BLaER1 treated with 17β-estradiol and CSF1 and Interleukin-3, amounts not matched to agents 10 nM and 100 nM (cell line): ENCODE data around the gene SH3TC1.

Experiments
- H3K27ac ChIP-seq, 11 experiments: shearing (Covaris generic); formaldehyde crosslinking; 2 replicates each; pipeline ENCODE4 v1.8.1; 2022
- H3K27me3 ChIP-seq, 11 experiments: shearing (Covaris generic); formaldehyde crosslinking; 2 replicates each; pipeline ENCODE4 v1.8.1; 2022
- H3K36me3 ChIP-seq, 11 experiments: shearing (Covaris generic); formaldehyde crosslinking; 2 replicates each; pipeline ENCODE4 v1.8.1; 2022
- H3K4me1 ChIP-seq, 10 experiments: shearing (Covaris generic); formaldehyde crosslinking; 2 replicates each; pipeline ENCODE4 v1.8.1; 2022
- H3K4me2 ChIP-seq, 11 experiments: shearing (Covaris generic); formaldehyde crosslinking; 2 replicates each; pipeline ENCODE4 v1.8.1; 2022
- H3K4me3 ChIP-seq, 10 experiments: shearing (Covaris generic); formaldehyde crosslinking; 2 replicates each; pipeline ENCODE4 v1.8.1; 2022
- H3K9ac ChIP-seq, 11 experiments: shearing (Covaris generic); formaldehyde crosslinking; 2 replicates each; pipeline ENCODE4 v1.8.1; 2022
- H3K9me3 ChIP-seq, 11 experiments: shearing (Covaris generic); formaldehyde crosslinking; replicated peaks in 1 of 11; 2 replicates each; pipeline ENCODE4 v1.8.1; 2022
- H4K20me1 ChIP-seq, 11 experiments: shearing (Covaris generic); formaldehyde crosslinking; 2 replicates each; pipeline ENCODE4 v1.8.1; 2022
- Cebpa-rat ChIP-seq, 11 experiments: shearing (Covaris generic); IDR thresholded peaks; 2 replicates each; pipeline ENCODE4 v1.8.1; 2022

Gene SH3TC1

DNA sequence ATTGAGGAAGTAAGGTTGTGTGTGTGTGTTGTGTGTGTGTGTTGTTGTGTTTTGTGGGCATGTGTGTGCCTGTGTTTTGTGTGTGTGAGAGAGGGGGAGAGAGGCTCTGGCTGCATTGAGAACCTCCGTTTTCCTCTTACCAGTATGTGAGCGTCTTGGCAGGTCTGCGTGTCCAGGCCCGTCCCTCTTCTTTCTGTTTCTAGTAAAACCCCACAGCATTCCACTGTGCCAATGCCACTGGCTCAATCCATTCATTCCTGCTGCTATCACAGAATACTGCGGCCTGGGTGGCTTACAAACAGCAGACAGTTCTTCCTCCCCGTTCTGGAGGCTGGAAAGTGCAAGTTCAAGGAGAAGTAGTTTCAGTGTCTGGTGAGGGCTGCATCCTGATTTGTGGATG is 55.0 kb downstream of the SH3TC1 start:
- H3K36me3 ChIP-seq = no peaks in the 10 kb centered on the region

DNA sequence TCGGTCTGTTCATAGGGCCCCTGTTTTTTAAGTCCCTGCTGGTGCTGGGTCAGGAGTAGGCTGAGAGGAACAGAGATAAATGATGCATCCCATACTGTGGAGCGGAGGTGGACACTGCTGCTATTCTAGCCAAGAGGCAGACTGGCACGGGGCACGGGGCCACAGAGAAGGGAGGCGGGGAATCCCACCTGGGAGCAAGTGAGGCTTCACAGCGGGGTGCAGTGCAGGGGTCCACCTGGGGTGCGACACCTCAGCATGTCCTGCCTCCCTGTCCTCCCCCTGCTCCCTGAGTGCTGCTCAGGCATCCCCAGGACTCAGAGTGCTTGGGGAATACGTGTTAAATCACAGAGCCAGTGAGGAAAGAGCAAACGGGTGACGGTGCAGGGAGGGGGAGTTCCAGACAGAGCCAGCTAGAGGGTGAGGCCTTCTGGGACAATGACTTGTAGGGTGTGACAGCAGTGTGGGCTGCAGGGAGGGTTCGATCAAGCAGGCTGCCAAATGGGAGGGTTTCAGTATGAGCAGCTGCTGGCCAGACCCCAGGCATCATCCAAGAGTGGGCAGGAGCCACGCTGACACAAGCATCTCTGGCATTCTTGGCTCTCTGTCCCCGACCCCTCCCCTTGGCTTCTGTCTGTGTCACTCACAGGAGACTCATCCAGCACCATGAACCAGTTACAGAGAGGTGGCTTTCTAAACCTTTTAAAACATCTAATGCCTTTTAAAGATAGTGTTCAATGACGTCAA is 56.8 kb downstream of the SH3TC1 start:
- Histone ChIP-seq H4K20me1 (no peaks in the 10 kb centered on the region), H3K4me3 (no peak overlapping the region), H3K27me3 (no peaks in the 10 kb centered on the region), H3K36me3 (no peaks in the 10 kb centered on the region), H3K4me1 (peaks cover 38 to 47% (median 45%) of the 10 kb centered on the region in 10 experiments), H3K9me3 (no peaks in the 10 kb centered on the region), H3K27ac (no peak overlapping the region), H3K4me2 (no peak overlapping the region), H3K9ac (no peak overlapping the region)
- no peak for TF ChIP-seq Cebpa-rat (IDR thresholded peaks at IDR 0.05)

More for the DNA sequence above, 55.0 kb downstream of the SH3TC1 start:
- no peak overlapping the region for H3K4me3 ChIP-seq
- no peaks in the 10 kb centered on the region for H3K9me3 ChIP-seq
- no peak overlapping the region for H3K27ac ChIP-seq
- H3K9ac ChIP-seq = no peak overlapping the region
- H3K27me3 ChIP-seq = no peaks in the 10 kb centered on the region
- H3K4me2 ChIP-seq = no peak overlapping the region
- TF ChIP-seq Cebpa-rat (IDR thresholded peaks at IDR 0.05) = no peak
- H3K4me1 ChIP-seq = peaks cover 24 to 37% (median 28%) of the 10 kb centered on the region in 10 experiments
- no peaks in the 10 kb centered on the region for H4K20me1 ChIP-seq

DNA sequence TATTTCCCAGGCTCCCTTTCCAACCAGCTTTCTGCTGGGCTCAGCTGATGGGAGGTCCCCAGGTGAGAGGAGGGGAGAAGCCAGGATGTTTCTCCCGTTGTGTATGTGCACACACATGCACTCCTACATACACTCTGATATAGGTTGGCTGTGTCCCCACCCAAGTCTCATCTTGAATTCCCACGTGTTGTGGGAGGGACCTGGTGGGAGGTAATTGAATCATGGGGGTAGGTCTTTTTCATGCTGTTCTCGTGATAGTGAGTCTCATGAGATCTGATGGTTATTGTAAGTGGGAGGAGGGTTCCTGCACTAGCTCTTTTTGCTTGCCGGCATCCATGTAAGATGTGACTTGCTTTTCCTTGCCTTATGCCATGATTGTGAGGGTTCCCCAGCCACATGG is 58.8 kb downstream of the SH3TC1 start:
- H3K36me3 ChIP-seq = no peaks in the 10 kb centered on the region
- peak overlapping the region; percentile 21 to 92 (median 70); a peak in 20 of 22 replicates for H3K4me2 ChIP-seq
- no peak overlapping the region for H3K27ac ChIP-seq
- H3K9ac ChIP-seq = no peak overlapping the region
- peaks cover 51 to 61% (median 59%) of the 10 kb centered on the region in 10 experiments for H3K4me1 ChIP-seq
- TF ChIP-seq Cebpa-rat (IDR thresholded peaks at IDR 0.05) = no peak
- no peaks in the 10 kb centered on the region for H4K20me1 ChIP-seq
- no peaks in the 10 kb centered on the region for H3K27me3 ChIP-seq
- no peaks in the 10 kb centered on the region for H3K9me3 ChIP-seq
- no peak overlapping the region for H3K4me3 ChIP-seq

DNA sequence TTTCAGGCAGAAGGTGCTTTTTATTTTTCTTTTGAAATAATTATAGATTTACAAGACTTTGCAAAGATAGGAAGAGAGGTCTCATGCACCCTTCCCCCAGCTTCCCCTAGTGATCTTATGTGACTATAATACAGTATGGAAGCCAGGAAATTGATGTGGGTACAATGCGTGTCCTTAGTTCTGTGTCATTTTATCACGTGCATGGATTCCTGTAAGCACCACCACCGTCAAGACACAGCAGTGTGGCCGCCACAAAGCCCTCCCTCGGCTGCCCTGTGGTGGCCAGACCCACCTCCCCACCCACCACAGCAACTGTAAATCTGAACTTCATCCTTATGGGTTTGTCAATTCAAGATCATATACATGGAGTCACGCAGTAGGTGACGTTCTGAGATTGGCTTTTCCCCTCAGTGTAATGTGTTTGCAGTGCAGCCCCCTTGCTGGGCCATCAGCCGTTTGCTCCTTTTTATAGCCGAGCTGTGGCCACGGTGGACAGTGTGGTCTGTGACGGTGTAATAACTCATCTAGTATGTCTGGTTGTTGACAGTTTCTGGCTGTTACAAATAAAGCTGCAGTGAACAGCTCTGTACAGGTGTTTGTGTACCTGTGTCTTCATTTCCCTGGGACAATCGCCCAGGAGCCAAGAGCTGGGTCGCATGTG is 59.6 kb downstream of the SH3TC1 start:
- Histone ChIP-seq H4K20me1 (no peaks in the 10 kb centered on the region), H3K4me2 (peak overlapping the region; percentile 21 to 92 (median 70)), H3K36me3 (no peaks in the 10 kb centered on the region), H3K4me1 (peaks cover 45 to 62% (median 61%) of the 10 kb centered on the region in 10 experiments), H3K9me3 (no peaks in the 10 kb centered on the region), H3K9ac (no peak overlapping the region), H3K27me3 (no peaks in the 10 kb centered on the region), H3K4me3 (no peak overlapping the region), H3K27ac (peak overlapping the region in 2 of 11 experiments; percentile 8 to 36; a peak in 2 of 22 replicates)
- TF ChIP-seq Cebpa-rat (IDR thresholded peaks at IDR 0.05) = no peak

DNA sequence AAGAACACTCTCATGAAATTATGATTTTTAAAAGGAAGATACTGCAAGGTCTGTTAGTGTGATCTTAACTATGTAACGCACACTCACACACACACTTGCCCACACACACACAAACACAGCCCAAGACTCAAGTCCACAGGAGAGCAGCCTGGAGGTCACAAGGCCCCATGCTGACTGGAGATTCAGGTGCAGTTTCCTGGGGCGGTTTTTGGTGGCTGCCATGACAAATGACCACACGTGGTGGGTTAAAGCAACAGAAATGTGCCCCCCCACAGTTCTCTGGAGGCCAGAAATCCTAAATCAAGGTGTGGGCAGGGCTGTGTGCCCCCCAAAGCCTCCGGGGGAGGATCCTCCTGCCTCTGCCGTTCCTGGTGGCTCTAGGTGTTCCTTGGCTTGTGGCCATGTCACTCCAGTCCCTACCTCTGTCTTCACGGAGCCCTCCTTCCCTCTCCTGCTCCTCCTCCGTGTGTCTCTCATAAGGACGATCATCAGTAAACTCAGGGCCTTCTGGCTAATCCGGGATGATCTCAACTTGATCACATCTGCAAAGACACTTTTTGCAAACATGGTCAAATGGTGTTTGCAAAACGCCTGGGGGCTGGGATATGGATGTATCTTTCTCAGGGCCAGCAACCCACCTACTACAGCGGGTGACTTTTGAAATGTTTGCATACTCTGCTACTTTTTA is 60.8 kb downstream of the SH3TC1 start:
- no peak overlapping the region for H3K27ac ChIP-seq
- H3K4me1 ChIP-seq = peaks cover 45 to 74% (median 71%) of the 10 kb centered on the region in 10 experiments
- no peaks in the 10 kb centered on the region for H4K20me1 ChIP-seq
- peak overlapping the region; percentile 70 to 92 (median 82) for H3K4me2 ChIP-seq
- no peaks in the 10 kb centered on the region for H3K36me3 ChIP-seq
- no peak overlapping the region for H3K4me3 ChIP-seq
- no peak overlapping the region for H3K9ac ChIP-seq
- H3K27me3 ChIP-seq = peaks cover 0 to 3% (median 0%) of the 10 kb centered on the region in 11 experiments; a peak in 2 of 22 replicates
- H3K9me3 ChIP-seq = no peaks in the 10 kb centered on the region
- TF ChIP-seq Cebpa-rat (IDR thresholded peaks at IDR 0.05) = no peak

DNA sequence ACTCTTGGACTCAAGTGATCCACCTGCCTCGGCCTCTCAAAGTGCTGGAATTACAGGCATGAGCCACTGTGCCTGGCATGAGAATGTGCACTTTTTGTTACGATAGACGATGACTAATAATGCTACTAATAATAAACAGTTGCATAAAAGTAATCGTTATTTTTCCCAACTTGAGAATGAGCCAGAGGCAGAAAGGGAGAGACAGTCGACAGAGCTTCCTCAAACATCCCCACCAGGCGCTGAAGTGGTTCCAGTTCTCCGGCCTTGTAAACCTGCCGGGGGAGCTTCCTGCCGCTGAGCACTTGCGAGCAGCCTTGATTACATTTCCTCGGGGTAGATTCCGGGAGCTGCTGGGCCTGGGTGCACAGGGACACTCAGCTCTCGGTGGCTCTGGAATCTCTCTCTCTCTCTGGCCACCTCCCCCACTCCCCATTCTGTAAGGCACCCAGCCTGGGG is 61.6 kb downstream of the SH3TC1 start:
- Histone ChIP-seq H3K9ac (peak overlapping the region in 3 of 11 experiments; percentile 26 to 50 (median 47); a peak in 3 of 22 replicates), H3K4me2 (peak overlapping the region; percentile 70 to 92 (median 82)), H3K27ac (peak overlapping the region in 4 of 11 experiments; percentile 2 to 32 (median 16); a peak in 3 of 22 replicates), H3K4me3 (no peak overlapping the region), H3K27me3 (peaks cover 0 to 8% (median 0%) of the 10 kb centered on the region in 11 experiments; a peak in 3 of 22 replicates), H3K9me3 (no peaks in the 10 kb centered on the region), H4K20me1 (no peaks in the 10 kb centered on the region; a peak in 1 of 22 replicates), H3K36me3 (no peaks in the 10 kb centered on the region), H3K4me1 (peaks cover 45 to 82% (median 79%) of the 10 kb centered on the region in 10 experiments)
- no peak for TF ChIP-seq Cebpa-rat (IDR thresholded peaks at IDR 0.05)

DNA sequence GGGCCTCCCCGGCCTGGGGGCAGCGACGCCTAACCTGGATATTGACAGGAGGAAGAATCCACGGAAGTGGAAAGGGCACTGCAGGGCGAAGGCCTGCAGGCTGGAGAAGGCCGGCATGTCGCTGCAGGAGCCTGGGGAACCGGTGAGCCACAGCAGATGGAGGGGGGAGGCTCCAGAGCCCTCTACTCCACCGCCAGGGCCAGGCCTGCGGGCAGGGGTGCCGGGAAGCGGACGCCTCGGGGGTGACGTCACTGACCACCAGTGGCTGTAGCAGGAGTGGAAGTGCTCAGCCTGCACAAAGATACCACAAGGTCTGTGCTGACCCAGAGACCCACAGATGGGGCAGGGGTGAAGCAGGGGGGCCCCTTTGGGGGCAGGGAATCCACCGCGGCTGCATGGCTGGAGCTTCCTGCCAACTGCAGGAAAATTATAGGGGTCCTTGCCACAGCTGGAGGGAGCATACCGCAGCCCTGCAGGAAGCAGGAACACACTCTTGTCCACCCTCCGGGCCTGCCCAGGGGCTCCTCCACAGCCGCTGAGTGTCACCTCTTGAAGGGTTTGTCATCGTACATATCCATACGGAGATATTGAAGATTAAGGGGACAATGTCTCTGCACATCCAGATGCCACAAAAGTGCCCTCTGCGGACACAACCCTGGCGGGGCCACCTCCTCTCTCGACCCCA is 62.9 kb downstream of the SH3TC1 start:
- peak overlapping the region in 7 of 11 experiments; percentile 13 to 50 (median 40); a peak in 10 of 22 replicates for H3K9ac ChIP-seq
- H3K4me1 ChIP-seq = peaks cover 45 to 95% (median 90%) of the 10 kb centered on the region in 10 experiments
- no peak for TF ChIP-seq Cebpa-rat (IDR thresholded peaks at IDR 0.05)
- peak overlapping the region in 5 of 11 experiments; percentile 10 to 41 (median 29); a peak in 5 of 22 replicates for H3K27ac ChIP-seq
- H3K9me3 ChIP-seq = no peaks in the 10 kb centered on the region
- no peaks in the 10 kb centered on the region; a peak in 1 of 22 replicates for H4K20me1 ChIP-seq
- no peaks in the 10 kb centered on the region for H3K36me3 ChIP-seq
- no peak overlapping the region for H3K4me3 ChIP-seq
- H3K27me3 ChIP-seq = peaks cover 0 to 8% (median 0%) of the 10 kb centered on the region in 11 experiments; a peak in 3 of 22 replicates
- peak overlapping the region; percentile 70 to 92 (median 82) for H3K4me2 ChIP-seq

DNA sequence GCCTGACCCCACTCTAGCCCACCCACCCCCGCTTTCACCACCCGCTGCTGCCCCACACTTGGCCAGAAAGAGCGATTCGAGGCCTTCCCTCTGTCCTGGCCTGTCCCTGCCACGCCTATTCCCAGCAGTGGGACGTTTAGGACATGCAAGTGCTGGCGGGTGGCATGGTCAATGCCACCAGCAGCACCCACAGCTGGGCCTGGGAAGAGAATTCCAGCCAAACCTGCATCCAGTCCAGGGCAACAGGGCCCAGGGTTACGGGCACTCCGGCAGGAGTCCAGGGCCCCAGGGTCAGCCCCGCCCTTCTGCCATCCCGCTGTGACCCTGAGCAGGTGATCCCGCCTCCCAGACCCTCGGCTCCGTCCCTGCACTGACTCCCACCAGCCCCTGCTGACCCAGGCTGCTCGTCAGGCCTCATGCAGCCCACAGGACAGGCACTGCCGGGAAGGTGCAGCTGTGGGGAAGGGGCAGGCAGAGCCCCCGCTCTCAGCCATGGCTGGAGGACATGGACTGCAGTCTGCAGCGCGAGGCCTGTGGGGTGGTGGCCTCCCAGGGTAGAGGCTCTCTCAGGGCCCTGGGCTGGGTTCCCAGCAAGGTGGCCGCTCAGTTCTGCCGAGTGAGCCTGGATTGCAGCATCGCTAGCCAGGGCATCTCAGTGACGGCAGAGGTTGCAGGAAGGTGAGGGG is 63.7 kb downstream of the SH3TC1 start:
- no peak for TF ChIP-seq Cebpa-rat (IDR thresholded peaks at IDR 0.05)
- Histone ChIP-seq H3K27ac (no peak overlapping the region), H3K36me3 (no peaks in the 10 kb centered on the region), H3K9ac (no peak overlapping the region), H3K9me3 (no peaks in the 10 kb centered on the region), H3K4me3 (no peak overlapping the region), H3K27me3 (peaks cover 0 to 8% (median 0%) of the 10 kb centered on the region in 11 experiments; a peak in 3 of 22 replicates), H4K20me1 (peaks cover 0 to 2% (median 0%) of the 10 kb centered on the region in 11 experiments; a peak in 2 of 22 replicates), H3K4me2 (peak overlapping the region; percentile 24 to 92 (median 82); a peak in 21 of 22 replicates), H3K4me1 (peaks cover 49 to 99% (median 94%) of the 10 kb centered on the region in 10 experiments)
